GM18511 (cell line): ENCODE measurements around the gene AREL1.

Experiments used
- ATAC-seq: cut with Tn5 transposase; IDR thresholded peaks from one replicate; pipeline ENCODE4 v1.9.1; 2021; ENCODE audit warnings: mild to moderate bottlenecking, moderate library complexity; ENCODE audit not compliant: unreplicated experiment

The AREL1 gene

GRCh38 chr14:74661726-74662450 lies 51.0 kb downstream of the AREL1 start:
- no peak for ATAC-seq

DNA sequence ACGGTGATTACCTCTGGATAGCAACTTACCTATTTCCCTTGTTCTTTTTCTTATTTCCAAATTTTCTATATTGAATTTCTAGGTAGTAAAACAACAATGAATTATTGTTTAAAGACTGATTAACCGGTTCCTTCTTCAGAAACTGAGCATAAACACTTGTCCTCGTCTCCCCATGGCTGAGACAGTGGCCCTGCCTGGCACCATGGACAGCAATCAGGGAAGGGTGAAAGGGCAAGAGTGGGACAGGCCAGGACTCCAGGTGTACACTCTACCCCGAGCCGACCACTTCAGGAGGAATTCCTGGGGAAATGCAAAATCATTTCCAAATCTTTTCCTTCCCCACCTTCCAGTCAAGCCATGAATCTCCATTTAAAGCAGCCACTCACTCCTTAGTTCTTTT lies 52.0 kb downstream of the AREL1 start:
- no peak for ATAC-seq

DNA sequence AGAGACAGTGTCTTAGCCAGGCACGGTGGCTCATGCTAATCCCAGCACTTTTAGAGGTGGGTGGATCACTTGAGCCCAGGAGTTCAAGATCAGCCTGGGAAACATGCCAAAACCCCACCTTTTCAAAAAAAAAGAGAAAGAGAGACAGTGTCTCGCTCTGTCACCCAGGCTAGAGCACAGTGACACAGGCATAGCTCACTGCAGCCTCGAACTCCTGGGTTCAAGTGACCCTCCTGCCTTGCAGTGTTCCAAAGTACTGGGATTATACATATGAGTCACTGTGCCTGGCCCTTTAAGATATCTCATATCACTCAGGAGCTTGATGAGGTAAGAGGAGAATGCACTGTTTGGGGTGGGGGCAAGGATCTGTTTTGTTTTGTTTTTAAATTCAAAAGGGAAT lies 52.7 kb downstream of the AREL1 start:
- ATAC-seq, result no peak

DNA sequence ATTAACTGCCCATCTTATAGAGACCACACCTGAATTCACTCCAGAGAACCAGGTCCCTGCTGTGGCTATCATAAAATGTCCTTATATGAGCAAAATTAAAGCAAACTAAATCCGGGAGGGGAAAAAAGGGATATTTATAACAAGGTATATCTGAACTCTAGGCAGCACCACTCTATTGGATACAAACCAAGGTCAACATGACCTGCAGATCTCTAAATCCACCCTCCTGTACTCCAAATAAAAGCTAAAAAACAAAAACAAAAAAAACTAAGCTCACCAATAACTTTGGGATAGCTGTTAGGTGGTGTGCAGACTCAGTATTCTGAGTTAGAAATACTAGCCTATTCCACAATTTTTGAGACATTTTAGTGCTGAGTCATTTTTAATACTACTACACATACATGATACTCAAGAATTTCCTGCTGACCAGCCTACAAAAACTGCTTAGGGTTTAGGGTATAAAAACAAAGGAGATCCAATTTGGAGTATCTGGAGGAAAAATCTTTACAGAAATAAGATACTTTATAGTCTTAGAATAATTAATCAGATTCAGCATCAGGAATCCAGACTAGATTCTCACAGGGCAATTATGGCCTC lies 54.2 kb downstream of the AREL1 start:
- ATAC-seq, result no peak

DNA sequence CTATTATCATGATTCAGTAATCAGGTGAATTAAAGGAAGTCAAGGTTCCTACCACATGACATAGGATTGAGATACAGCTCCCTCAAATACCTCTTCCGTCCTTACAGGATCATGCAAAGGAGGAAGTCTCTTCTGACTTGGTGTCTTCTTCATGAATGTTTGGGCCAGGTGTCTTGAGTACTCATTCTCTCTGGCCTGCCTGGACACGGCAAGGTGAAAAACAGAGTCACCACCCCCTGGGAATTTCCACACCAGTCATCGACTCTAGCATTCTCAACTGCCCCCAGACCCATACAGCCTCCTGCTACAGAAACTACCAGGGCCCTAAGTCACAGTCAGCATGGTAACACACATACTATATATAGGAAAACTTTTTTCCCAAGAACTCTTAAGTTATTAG lies 55.9 kb downstream of the AREL1 start:
- ATAC-seq, result no peak

GRCh38 chr14:74655599-74656395 lies 57.1 kb downstream of the AREL1 start:
- no peak for ATAC-seq

- ATAC-seq, result no peak
These were observed 57.9 kb downstream of the AREL1 start for GRCh38 chr14:74654931-74655330.

- ATAC-seq, result no peak
These were observed 59.3 kb downstream of the AREL1 start for GRCh38 chr14:74653386-74654138.

DNA sequence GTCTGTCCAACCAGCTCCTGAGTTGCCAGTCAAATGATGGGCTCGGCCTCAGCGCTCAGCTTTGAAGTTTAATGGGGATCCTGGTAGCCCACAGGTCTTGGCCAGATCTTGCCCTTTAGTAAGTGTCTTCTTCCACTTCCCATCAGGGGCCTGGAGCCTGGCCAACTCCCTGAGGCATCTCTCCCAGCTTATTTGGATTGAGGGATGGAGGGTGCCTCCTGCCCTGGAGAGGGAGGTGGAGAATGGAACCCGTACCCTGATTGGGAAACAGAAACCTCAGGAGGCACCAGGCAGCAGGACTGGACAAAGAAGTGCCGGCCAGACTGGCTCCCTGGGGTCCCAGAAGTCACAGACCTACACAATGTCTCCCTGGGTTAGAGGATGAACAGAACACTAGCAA lies 60.3 kb downstream of the AREL1 start:
- ATAC-seq, result no peak

DNA sequence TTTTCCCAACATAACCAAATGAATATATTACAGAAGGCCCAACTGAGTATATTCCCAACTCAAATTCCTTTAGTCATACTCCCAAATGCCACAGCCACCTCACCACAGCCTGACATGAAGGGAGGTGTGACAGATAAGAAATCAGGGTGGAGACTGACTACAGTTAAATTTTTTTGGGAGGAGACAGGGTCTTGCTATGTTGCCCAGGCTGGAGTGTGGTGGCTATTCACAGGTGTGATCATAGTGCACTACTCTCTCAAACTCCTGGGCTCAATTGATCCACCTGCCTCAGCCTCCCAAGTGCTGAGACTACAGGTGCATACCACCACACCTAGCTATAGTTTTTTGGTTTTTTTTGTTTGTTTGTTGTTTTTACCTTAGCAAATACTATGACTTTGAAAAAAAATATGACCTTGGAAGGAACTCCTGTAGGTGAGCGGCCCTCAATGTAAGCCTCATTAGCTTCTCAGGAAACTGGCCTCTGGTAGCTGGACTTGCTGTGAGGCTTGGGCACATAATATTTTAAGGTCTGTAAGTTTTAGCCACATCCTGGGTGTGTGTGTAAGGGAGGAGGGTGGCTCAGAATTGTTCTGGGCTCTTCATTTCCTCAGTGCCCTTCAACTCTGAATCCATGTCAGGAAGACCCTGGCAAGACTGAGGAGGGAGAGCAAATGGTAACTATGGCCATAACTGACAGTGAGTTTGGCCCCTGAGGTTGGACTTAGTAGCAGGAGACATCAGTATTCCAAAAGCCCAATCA lies 61.8 kb downstream of the AREL1 start:
- no peak for ATAC-seq

DNA sequence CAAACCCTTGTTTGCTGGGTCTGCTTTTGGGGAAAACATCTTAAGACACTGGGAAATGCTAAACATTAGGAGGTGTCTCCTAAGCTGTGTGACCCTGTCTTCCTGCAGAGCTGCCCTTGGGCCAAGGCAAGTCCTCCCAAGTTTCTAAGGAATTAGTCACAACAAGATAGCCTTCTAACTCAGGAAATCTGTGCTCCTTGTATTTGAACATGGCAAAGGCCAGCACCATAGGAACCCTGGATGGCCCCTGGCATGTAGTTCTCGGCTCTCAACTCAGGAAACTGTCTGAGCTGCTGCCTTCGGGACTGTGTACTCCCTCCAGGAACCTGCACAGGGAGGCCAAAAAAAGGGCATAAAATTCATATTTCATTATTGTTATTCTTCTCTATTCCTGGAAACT lies 63.2 kb downstream of the AREL1 start:
- no peak for ATAC-seq

DNA sequence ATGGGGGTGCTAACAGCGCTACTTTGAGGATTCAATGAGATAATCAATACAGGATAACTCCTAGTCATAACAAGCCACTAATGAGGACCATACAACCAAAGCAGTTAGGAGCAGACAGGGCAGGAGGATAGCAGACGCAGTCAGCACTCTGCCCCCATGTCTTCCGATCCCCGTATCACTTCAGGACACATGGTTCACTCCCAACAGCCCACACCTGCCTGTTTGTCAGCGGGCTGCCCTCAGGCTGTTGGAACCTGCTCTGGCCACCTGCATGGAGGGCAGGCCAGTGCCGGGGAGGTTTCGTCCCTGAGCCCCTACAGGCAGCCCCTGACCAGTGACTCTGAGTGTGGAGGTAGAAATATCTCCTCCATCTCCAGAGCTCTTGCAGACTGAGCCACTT lies 63.7 kb downstream of the AREL1 start:
- ATAC-seq, result no peak

DNA sequence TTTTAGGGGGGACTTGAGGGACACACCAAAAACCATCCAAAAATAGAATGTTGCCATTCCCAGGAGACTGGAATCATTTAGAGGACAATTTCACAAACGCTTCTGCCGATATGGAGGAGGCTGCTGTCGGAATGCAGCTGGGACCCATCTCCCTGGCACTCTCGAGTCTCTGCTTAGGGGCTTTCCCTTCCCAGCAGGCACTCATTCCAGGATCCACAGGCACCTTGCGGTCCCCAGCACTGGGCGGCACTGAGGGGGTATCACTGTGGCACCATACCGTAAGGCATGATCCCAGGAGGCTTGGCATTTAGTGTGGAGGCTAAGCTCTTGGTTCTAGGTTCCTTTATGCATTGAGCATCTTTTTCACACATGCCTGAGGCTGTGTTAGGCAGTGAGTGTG lies 64.3 kb downstream of the AREL1 start:
- ATAC-seq, result no peak

DNA sequence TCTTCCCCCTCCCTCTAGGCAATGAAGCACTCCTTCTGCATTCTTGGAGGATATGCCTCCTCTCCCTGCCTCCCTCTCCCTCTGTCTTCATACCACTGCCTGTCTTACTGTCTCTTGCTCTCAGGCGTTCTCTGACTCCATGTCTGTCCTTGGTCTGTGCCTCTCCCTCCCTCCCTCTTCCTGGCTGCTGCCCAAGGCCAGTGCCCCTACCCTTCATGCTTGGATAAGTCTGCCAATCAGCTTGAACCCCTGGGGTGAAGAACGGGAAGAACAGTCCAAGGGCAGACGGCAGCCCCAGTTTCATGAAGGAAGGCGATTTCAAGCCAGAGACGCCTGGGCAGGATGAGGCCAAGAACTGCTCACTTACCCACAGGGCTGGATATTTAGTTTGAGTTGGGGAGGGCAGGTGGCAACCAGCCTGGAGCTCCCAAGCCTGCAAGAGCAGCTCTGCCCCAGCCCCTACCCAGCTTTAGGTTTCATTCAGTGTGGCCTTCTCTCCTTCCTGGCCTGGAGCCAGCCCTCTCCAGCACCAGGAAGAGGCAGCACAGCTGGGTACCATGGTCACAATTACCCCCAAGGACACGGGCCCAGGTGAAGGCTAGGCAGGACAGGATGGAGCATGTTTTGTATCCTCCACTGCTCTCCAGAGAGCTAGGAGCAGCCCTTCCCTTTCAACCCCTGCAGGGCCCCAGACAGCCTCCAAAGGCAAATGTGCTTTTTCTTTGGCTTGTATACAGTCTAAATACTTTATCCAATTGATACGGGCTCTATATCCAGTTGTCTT lies 65.0 kb downstream of the AREL1 start:
- no peak for ATAC-seq

DNA sequence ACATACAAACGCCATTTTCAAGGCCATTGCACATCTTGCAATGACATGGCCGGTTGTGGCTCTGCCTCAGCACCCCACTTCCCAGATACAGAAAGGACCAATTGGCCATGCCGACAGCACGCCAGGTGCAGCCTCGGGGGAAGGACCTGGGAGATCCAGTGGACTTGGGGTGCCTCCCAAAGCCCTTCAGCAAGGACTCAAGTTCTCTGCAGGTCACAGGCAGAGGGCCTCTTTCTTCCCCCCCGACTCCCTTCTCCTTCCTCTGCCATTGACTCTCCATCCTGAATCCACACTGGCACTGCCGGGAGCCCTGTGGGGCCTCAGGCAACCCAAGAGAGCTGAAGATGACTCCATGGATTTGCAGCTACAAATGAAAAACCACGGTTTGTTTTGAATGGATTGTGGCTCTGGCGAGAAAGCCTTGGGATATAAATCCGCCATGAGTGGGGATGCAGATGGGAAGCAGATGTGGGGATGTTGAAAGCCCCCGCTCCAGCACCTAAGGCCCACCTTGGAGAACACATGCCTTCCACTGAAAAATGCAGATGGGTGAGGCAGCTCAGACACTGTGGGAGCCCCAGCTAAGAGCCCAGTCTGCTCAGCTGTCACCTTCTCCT lies 65.7 kb downstream of the AREL1 start:
- no peak for ATAC-seq

- ATAC-seq, result no peak
These were observed 67.0 kb downstream of the AREL1 start for GRCh38 chr14:74645756-74646470.

GRCh38 chr14:74645244-74645643 lies 67.6 kb downstream of the AREL1 start:
- no peak for ATAC-seq

GRCh38 chr14:74641601-74642391 lies 71.1 kb downstream of the AREL1 start:
- ATAC-seq, result no peak
